Thyroid gland (tissue), 4 donors: ENCODE measurements around the gene HBE1. TPM values are rescaled to one million over a fixed set of nuclear protein-coding genes. Genes with fewer than 3 reads are reported as not detected.

ENCODE experiments used
- DNase-seq, 2 donors: peaks; one replicate each; pipeline ENCODE4 v3.0.0-alpha.2; 2019
- H3K27ac ChIP-seq, 3 donors: fragments of 200-600 bp; sonication (generic); 1 replicate in 2 of 3; 2 replicates in 1 of 3; pipeline ENCODE4 v1.5.1; 2016 to 2019; ENCODE audit warnings: mild to moderate bottlenecking in 1 of 3, moderate library complexity in 1 of 3
- H3K27me3 ChIP-seq: fragments of 200-600 bp; sonication (generic); one replicate; pipeline ENCODE4 v1.5.1; 2019
- H3K36me3 ChIP-seq, 2 donors: fragments of 200-600 bp; sonication (generic); one replicate each; pipeline ENCODE4 v1.5.1; 2016 to 2019
- H3K4me1 ChIP-seq, 2 donors: fragments of 200-600 bp; sonication (generic); one replicate each; pipeline ENCODE4 v1.5.1; 2017 to 2019
- H3K4me3 ChIP-seq, 3 donors: fragments of 200-600 bp; sonication (generic); replicated peaks in 1 of 3; 1 replicate in 2 of 3; 2 replicates in 1 of 3; pipeline ENCODE4 v1.5.1; 2016; ENCODE audit warnings: mild to moderate bottlenecking in 1 of 3
- H3K9me3 ChIP-seq: fragments of 200-600 bp; sonication (generic); one replicate; pipeline ENCODE4 v1.5.1; 2017
- CTCF ChIP-seq, 6 experiments: fragments of 200-600 bp in 3 of 6; fragments of 450-650 bp in 3 of 6; sonication (generic) in 3 of 6; IDR thresholded peaks; one replicate each; pipeline ENCODE4 v1.5.1; 2016 to 2019; ENCODE audit warnings: antibody characterized with exemption in 6 of 6, mild to moderate bottlenecking in 2 of 6, inconsistent platforms in 1 of 6, moderate library complexity in 1 of 6
- POLR2A ChIP-seq, 2 donors: fragments of 450-650 bp; IDR thresholded peaks; one replicate each; pipeline ENCODE4 v1.6.1; 2017; ENCODE audit warnings: antibody characterized with exemption in 2 of 2, mild to moderate bottlenecking in 2 of 2, moderate library complexity in 1 of 2
- WGBS, 2 donors: methylation state at CpG; one replicate each; pipeline ENCODE4 v1.1.5; 2017; 5-methylcytosine and 5-hydroxymethylcytosine counted together
- intact Hi-C: fragments of 100-400 bp; cut with DNase I; formaldehyde crosslinking; loops from one replicate; pipeline ENCODE4 v1.15.1; 2023
- total RNA-seq, 4 donors: library from RNA; depleted of rRNA; stranded (reverse); fragments of >200 nt; gene quantifications; one replicate each; pipeline ENCODE4 v1.2.3, GENCODE V29; 2016

Gene HBE1
- total RNA-seq, 4 donors from 2014 or later: 1.2 TPM; not detected in 3

- DNase-seq: no peak
- TF ChIP-seq CTCF (IDR thresholded peaks at IDR 0.05) (no peak), POLR2A (IDR thresholded peaks at IDR 0.05) (no peak)
- H3K4me1 ChIP-seq: no peaks in the 10 kb centered on the region
- intact Hi-C loops: no loop called here
- 76 to 79% methylated on average over 7 of the region's 7 CpGs for WGBS, 2 donors
- no peak overlapping the region for H3K4me3 ChIP-seq
- H3K27me3 ChIP-seq: no peaks in the 10 kb centered on the region
- H3K27ac ChIP-seq: no peak overlapping the region
- H3K36me3 ChIP-seq: no peaks in the 10 kb centered on the region
- no peaks in the 10 kb centered on the region for H3K9me3 ChIP-seq
Measured at GRCh38 chr11:5242933-5243815, 26.6 kb downstream of the HBE1 start.

- H3K4me3 ChIP-seq: no peak overlapping the region
- no peaks in the 10 kb centered on the region for H3K9me3 ChIP-seq
- H3K36me3 ChIP-seq: no peaks in the 10 kb centered on the region
- no peaks in the 10 kb centered on the region for H3K4me1 ChIP-seq
- no peaks in the 10 kb centered on the region for H3K27me3 ChIP-seq
- DNase-seq: no peak
- H3K27ac ChIP-seq: no peak overlapping the region
- intact Hi-C loops: no loop called here
- TF ChIP-seq POLR2A (IDR thresholded peaks at IDR 0.05): no peak
- TF ChIP-seq CTCF (IDR thresholded peaks at IDR 0.05): no peak
- 65 to 71% methylated on average over 2 of the region's 2 CpGs for WGBS, 2 donors
Measured at GRCh38 chr11:5242208-5242607, 27.5 kb downstream of the HBE1 start.

- H3K27me3 ChIP-seq: no peaks in the 10 kb centered on the region
- no peak overlapping the region for H3K4me3 ChIP-seq
- no peak overlapping the region for H3K27ac ChIP-seq
- H3K36me3 ChIP-seq: no peaks in the 10 kb centered on the region
- TF ChIP-seq CTCF (IDR thresholded peaks at IDR 0.05) (no peak), POLR2A (IDR thresholded peaks at IDR 0.05) (no peak)
- 66 to 67% methylated on average over 3 of the region's 3 CpGs for WGBS, 2 donors
- intact Hi-C loops: no loop called here
- H3K4me1 ChIP-seq: no peaks in the 10 kb centered on the region
- DNase-seq: no peak
- no peaks in the 10 kb centered on the region for H3K9me3 ChIP-seq
Measured at GRCh38 chr11:5241458-5241857, 28.3 kb downstream of the HBE1 start.

GRCh38 chr11:5240458-5240857 is 29.3 kb downstream of the HBE1 start:
- intact Hi-C loops: no loop called here
- Histone ChIP-seq H3K36me3 (no peaks in the 10 kb centered on the region), H3K27me3 (no peaks in the 10 kb centered on the region), H3K9me3 (no peaks in the 10 kb centered on the region), H3K27ac (no peak overlapping the region), H3K4me3 (no peak overlapping the region), H3K4me1 (no peaks in the 10 kb centered on the region)
- 75 to 82% methylated on average over 2 of the region's 2 CpGs for WGBS, 2 donors
- TF ChIP-seq POLR2A (IDR thresholded peaks at IDR 0.05) (no peak), CTCF (IDR thresholded peaks at IDR 0.05) (no peak)
- no peak for DNase-seq

DNA sequence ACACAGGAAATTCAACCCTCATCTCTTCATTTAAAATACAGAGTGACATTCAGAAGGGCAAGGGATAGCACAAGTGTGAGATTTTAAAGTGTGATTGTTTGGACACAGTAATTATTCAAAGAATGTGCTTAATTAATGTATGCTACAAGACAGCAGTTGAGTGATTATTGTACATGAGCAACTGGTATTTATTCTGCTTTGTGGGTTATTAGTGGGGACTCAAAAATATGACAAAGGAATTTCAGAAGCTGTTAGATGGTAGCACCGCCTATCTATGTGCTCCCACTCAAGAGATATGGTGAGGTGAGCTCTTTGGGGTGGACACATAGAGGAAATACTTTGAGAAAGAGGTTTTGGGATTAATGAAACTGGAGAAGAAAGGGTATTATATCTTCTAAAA is 29.7 kb downstream of the HBE1 start:
- Histone ChIP-seq H3K9me3 (no peaks in the 10 kb centered on the region), H3K27ac (no peak overlapping the region), H3K27me3 (no peaks in the 10 kb centered on the region), H3K36me3 (no peaks in the 10 kb centered on the region), H3K4me1 (no peaks in the 10 kb centered on the region), H3K4me3 (no peak overlapping the region)
- 86 to 91% methylated on average over 1 of the region's 1 CpG for WGBS, 2 donors
- DNase-seq: no peak
- intact Hi-C loops: no loop called here
- no peak for TF ChIP-seq POLR2A (IDR thresholded peaks at IDR 0.05)
- TF ChIP-seq CTCF (IDR thresholded peaks at IDR 0.05): no peak
